ENCODE measurements around the gene TMOD3. TPM values are rescaled to one million over a fixed set of nuclear protein-coding genes. Genes with fewer than 3 reads are reported as not detected.

The TMOD3 gene
- total and polyA plus RNA-seq, 4 donors: 7.2 to 23.9 (median 14.1) TPM

GRCh38 chr15:51924156-51925068 is 95.0 kb downstream of the TMOD3 start:
- DNase-seq (ENCODE audit: low spot score): no peak
- H3K9ac ChIP-seq (ENCODE audit: low read depth in 1 of 2, low read length in 2 of 2): no peak overlapping the region
- no peaks in the 10 kb centered on the region for H3K27me3 ChIP-seq (ENCODE audit: control insufficient read depth in 4 of 4, insufficient read depth in 4 of 4, low read length in 3 of 4)
- 78% methylated on average over 11 of the region's 11 CpGs for WGBS
- peaks cover 5 to 31% (median 15%) of the 10 kb centered on the region in 4 donors for H3K36me3 ChIP-seq (ENCODE audit: control insufficient read depth in 4 of 4, insufficient read depth in 3 of 4, low read depth in 1 of 4, low read length in 3 of 4)
- H3K4me1 ChIP-seq (ENCODE audit: control insufficient read depth in 4 of 4, insufficient read depth in 4 of 4, low read length in 3 of 4): no peaks in the 10 kb centered on the region
- H3K4me3 ChIP-seq (ENCODE audit: low read depth in 1 of 3, low read length in 3 of 3): no peak overlapping the region
- no peak overlapping the region for H3K27ac ChIP-seq (ENCODE audit: low read depth in 1 of 2, low read length in 2 of 2)
- TF ChIP-seq RAD21 (IDR thresholded peaks at IDR 0.05) (no peak), RXRA (IDR thresholded peaks at IDR 0.05) (no peak), HNF4G (IDR thresholded peaks at IDR 0.05) (no peak), TAF1 (conservative IDR thresholded peaks at IDR 0.05) (no peak), REST (IDR thresholded peaks at IDR 0.05) (no peak), FOXA2 (IDR thresholded peaks at IDR 0.05) (no peak), YY1 (IDR thresholded peaks at IDR 0.05) (no peak), MAX (IDR thresholded peaks at IDR 0.05) (no peak), JUND (IDR thresholded peaks at IDR 0.05) (no peak), FOXA1 (IDR thresholded peaks at IDR 0.05) (no peak), CTCF (IDR thresholded peaks at IDR 0.05; ENCODE audit: low read depth, low read length, missing input control) (no peak), EGR1 (IDR thresholded peaks at IDR 0.05; ENCODE audit: low read depth in 2 of 2) (no peak), NR2F2 (IDR thresholded peaks at IDR 0.05) (no peak), SP1 (IDR thresholded peaks at IDR 0.05) (no peak), HNF4A (conservative IDR thresholded peaks at IDR 0.05) (no peak), GABPA (IDR thresholded peaks at IDR 0.05 in 1 of 2, conservative IDR thresholded peaks at IDR 0.05 in 1 of 2) (no peak)
- TF ChIP-seq, protein P1, sequence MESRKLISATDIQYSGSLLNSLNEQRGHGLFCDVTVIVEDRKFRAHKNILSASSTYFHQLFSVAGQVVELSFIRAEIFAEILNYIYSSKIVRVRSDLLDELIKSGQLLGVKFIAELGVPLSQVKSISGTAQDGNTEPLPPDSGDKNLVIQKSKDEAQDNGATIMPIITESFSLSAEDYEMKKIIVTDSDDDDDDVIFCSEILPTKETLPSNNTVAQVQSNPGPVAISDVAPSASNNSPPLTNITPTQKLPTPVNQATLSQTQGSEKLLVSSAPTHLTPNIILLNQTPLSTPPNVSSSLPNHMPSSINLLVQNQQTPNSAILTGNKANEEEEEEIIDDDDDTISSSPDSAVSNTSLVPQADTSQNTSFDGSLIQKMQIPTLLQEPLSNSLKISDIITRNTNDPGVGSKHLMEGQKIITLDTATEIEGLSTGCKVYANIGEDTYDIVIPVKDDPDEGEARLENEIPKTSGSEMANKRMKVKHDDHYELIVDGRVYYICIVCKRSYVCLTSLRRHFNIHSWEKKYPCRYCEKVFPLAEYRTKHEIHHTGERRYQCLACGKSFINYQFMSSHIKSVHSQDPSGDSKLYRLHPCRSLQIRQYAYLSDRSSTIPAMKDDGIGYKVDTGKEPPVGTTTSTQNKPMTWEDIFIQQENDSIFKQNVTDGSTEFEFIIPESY (IDR thresholded peaks at IDR 0.05): no peak
- TF ChIP-seq, protein P2, sequence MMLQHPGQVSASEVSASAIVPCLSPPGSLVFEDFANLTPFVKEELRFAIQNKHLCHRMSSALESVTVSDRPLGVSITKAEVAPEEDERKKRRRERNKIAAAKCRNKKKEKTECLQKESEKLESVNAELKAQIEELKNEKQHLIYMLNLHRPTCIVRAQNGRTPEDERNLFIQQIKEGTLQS (IDR thresholded peaks at IDR 0.05): no peak
- no peaks in the 10 kb centered on the region for H3K9me3 ChIP-seq (ENCODE audit: control insufficient read depth in 4 of 4, low read length in 3 of 4)

Data from liver (tissue), 9 donors.